Activated CD4-positive, CD25-positive, alpha-beta regulatory T cell treated with anti-CD3 and anti-CD28 coated beads, Interleukin-2, amount 50 U/mL, for 16 hours (primary cell): ENCODE data around the gene TAAR9.

Experiments
- DNase-seq: peaks from one replicate; pipeline ENCODE4 v3.0.0-alpha.2; 2020; ENCODE audit warnings: low read depth, low spot score

Gene TAAR9

DNA sequence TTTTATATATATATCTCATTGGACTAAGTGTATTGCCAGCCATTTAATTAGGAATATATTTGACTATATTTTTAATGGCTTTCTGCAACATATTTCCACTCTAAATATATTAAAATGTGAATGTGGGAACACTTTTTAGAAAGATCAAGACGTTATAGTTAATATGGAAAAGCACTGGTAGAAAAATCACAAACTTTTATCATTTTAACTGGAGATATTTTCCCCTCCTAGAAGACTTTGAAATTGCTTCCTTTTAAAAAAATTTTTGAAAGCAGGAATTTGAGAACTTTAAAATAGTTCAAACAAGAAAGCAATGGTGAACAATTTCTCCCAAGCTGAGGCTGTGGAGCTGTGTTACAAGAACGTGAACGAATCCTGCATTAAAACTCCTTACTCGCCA, at the start of gene TAAR9:
Gene TAAR9 (plus strand): TSS at position 301 of the 400 bp plus-strand sequence. CDS start 13 bp downstream, at position 314.
- no peak for DNase-seq

GRCh38 chr6:132489376-132489775, 48.7 kb upstream of the TAAR9 start:
- no peak for DNase-seq

- no peak for DNase-seq
These were observed 48.1 kb upstream of the TAAR9 start for GRCh38 chr6:132490024-132490423.

GRCh38 chr6:132490478-132491204, 47.4 kb upstream of the TAAR9 start:
- DNase-seq: no peak

DNA sequence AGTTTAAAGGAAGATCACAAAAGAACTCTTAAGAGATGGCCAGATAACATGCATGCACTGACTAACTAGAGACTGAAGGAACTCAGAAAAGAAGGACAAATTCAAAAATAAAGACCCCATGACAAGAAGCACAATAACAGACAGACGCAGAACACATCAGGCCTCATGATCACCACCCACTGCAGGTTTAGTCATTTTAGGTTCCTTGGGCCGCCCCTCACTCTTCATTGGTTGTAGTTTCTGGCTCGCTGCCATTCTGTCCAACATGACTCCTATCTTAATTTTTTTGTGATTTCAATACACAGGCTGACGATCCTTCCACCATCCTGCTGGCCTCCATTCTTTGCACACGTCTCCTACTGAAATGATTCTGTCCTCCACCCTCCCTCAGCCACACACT, 46.8 kb upstream of the TAAR9 start:
- no peak for DNase-seq

DNA sequence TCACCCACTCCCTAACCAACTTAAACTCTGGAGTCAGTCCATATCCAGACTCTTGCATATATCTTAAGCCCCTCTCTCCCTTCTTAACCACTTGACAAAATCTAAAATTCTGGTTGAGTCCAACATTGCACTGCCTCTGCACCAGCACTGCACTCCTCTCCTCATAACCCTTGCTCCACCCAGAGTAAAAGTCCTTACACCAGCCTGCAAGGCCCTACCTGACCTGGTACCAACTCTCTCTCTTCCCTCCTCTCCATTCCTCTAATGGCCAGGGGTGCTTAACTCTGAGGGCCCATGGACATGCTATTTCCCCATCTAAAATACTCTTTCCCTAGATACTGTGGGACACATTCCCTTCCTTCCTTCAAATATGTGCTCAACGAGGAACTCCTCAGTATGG, 46.2 kb upstream of the TAAR9 start:
- DNase-seq: no peak

DNA sequence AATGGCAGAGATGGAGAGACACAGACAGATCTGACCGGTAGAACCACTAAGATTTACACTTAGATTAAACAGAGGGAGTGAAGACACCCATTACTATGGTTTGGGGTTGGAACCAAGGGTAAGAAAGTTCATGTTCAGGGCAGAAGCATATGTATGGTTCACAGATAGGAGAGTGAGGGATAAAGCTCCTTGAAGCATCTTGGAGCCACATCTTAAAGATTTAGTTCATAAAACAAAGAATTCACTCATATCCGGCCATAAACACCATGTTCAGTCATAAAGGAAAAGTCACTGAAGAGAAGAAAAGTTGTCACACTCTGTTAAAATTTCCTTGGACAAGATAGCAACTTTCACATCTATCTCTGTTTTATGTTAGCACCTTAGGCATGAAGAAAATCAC, 43.1 kb upstream of the TAAR9 start:
- DNase-seq: no peak

DNA sequence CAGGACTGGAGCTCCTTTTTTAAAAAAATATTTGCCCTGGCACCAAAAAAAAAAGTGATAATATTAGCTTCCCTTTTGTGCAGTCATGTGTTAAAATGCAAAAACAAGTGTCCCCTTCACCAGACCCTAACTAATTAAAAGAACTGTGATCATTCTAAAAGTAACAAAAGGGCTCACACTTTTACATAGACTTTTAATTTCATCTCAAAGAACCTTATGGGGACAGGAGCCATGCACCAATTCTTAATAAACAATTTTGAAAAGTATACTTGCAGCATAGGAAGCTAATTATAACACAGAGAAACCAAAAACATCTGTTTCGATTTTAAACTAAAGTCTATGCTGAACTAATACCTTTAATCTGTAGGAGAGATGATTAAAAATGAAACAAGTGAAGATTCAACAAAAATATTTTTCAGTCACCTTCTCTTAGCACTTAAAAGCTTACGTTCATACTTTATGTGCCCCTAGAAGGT, 42.4 kb upstream of the TAAR9 start:
- DNase-seq: no peak

DNA sequence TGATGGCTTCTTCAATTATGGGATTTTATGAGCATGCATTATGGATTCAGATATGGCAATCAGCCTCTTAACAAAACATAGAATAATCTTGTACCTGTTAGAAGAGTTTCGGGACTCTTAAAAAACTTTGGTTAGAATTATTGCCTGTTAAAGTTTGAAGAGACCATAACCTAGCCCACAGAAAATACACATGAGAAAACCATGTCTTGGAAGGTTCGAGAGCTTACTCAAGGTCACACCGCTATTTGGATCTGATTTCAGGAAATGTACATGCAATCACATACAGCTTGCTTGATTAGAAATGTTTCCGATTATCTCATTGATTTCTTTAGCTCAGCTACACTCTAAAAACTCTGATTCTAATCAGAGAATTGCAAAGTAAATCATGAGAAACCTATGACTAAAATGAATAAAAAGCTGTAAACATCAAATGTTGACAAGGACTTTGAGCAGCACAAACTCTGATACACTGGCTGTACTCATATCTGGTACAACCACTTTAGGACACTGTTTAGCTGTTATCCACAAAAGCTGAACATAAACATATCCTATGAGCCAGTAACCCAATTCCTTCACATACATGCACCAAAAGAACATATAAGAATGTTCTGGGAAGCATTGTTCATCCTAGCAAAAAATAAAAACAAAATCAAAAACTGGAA, 41.4 kb upstream of the TAAR9 start:
- DNase-seq: no peak

DNA sequence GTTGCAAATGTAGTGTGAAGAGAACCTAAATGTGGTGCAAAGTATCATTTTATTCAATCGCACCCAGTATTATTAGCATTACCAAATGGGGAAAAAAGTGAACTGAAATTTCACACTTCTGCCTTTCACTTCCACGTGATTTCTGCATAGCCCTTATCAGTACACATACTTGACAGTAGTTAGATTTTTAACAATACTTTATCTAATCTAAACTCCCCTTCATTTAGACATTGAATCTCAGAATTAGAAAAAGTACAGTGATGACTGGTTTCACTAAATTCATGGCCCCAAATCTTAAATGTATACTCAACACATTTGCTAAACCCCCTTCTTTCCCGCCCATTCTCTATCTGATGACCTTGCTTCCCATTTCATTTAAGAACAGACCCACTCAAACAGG, 39.4 kb upstream of the TAAR9 start:
- DNase-seq: no peak

- DNase-seq: no peak
These were observed 38.3 kb upstream of the TAAR9 start for GRCh38 chr6:132499757-132500156.

- DNase-seq: no peak
These were observed 33.3 kb upstream of the TAAR9 start for GRCh38 chr6:132504757-132505156.

DNA sequence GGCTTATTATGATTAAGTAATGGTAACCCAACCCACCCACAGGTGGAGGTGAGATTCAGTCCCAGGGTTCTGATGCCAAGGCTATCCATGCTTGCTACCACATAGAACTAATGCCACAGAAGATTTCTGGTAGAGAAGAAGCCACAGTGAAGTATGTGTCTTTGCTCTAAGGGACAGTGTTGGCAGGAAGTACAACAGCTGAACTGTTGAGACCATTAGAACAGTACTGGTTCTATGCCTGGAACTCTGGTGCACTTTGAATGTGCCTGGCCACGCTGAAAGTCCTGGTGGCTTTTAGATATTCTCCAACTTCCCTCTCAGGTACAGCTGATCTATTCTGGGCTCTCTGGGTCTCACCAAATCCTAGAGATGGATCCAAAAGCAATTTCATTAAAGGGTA, 32.9 kb upstream of the TAAR9 start:
- no peak for DNase-seq

DNA sequence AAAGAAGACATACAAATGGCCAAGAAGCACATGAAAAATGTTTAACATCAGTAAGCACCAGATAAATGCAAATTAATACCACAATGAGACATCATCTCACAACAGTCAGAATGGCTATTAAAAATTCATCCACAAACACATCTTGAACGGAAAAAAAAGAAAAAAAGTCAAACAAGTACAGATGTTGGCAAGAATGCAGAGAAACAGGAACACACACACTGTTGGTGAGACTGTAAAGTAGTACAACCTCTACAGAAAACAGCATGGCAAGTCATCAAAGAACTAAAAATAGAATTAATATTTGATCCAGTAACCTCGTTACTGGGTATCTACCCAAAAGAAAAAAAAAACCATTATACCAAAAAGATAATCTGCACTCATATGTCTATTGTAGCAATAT, 31.6 kb upstream of the TAAR9 start:
- DNase-seq: no peak

- no peak for DNase-seq
These were observed 30.9 kb upstream of the TAAR9 start for GRCh38 chr6:132506869-132507808.

DNA sequence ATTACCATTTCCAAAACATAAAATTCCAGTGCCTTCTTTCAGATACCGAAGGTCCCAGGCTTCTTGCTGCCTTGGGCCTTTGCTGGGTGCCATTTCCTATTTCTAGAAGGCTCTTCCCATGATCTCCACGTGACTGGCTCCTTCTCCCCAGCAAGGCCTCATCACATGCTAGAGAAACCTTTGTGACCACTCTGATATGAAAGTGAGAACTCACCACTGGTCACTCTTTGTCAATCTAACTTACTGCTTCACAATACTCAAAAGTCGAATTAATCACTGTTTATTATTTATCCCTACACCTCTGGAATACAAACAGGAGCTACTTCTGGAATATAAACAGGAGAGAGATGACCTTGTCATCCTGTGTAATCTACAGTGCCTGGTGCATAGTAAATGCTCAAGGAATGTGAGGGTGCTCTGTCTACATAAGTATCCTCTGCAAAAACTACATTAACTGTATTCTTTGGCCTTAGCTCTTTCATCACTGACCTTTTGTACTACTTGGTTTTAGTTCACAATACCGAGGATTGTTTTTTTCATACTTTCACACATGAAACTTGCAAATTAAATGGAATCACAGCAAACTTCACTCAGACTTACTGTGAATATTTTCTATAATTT, 26.8 kb upstream of the TAAR9 start:
- DNase-seq: no peak

GRCh38 chr6:132511831-132512220, 26.3 kb upstream of the TAAR9 start:
- no peak for DNase-seq

DNA sequence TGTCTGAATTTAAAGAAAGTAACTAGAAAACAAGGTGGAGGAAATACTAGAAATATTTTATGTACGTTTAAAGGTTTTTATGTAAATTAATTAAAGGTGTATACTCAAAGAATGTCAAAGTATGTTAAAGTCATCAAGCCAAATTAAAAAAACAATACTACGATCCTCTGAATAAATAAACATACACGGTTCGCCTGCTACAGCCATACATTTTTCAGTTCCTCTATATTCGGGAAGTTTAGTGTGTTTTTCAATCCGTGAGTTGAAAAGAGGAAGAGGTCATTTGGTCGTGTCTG, 25.8 kb upstream of the TAAR9 start:
- DNase-seq: no peak

GRCh38 chr6:132512638-132513632, 25.1 kb upstream of the TAAR9 start, which contains the start of gene STX7:
Gene STX7 (minus strand): TSS chr6:132513116. CDS start chr6:132503530, 9,586 bp downstream.
- DNase-seq: peak; percentile 76

- no peak for DNase-seq
These were observed 24.1 kb upstream of the TAAR9 start for GRCh38 chr6:132513831-132514545.
